ENCODE data around the gene CYP1A2.
"Not testable (repeated sequence)": the region's sequence is repeated elsewhere in the genome, so short reads cannot be mapped to it uniquely, and the experiment has no call there.

The CYP1A2 gene, protein sequence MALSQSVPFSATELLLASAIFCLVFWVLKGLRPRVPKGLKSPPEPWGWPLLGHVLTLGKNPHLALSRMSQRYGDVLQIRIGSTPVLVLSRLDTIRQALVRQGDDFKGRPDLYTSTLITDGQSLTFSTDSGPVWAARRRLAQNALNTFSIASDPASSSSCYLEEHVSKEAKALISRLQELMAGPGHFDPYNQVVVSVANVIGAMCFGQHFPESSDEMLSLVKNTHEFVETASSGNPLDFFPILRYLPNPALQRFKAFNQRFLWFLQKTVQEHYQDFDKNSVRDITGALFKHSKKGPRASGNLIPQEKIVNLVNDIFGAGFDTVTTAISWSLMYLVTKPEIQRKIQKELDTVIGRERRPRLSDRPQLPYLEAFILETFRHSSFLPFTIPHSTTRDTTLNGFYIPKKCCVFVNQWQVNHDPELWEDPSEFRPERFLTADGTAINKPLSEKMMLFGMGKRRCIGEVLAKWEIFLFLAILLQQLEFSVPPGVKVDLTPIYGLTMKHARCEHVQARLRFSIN

DNA sequence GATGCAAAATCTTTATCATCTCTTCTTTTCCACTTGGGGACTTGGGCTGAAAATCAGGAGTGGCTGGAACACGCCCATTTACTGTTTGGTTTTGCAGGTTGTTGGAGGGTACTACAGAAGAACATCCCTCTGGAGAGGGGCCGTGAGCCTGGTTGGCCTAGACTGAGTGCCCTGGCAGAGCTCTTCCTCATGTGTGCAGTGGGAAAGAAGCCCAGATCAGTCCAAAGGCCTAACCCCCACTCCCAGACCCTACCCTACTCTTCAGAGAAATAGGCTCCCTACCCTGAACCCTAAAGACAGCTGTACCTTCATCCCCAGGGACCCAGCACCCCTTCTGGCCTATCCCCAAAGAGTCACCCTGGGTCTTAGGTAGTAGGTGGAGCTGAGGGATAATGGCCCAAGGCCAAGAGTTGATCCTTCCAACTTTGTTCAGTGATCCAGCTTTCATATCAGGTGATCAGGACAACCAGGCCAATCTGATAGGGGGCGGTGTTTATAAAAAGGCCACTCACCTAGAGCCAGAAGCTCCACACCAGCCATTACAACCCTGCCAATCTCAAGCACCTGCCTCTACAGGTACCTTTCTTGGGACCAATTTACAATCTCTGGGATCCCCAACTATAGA lies at the start of gene CYP1A2:
Gene CYP1A2 (plus strand): TSS at position 524 of the 625 bp plus-strand sequence. CDS start 894 bp downstream, outside the sequence.
- no peak for DNase-seq (ENCODE audit: low read depth in 2 of 2)

GRCh38 chr15:74709011-74709410 lies 39.6 kb upstream of the CYP1A2 start:
- DNase-seq (ENCODE audit: low read depth in 2 of 2), result no peak

DNA sequence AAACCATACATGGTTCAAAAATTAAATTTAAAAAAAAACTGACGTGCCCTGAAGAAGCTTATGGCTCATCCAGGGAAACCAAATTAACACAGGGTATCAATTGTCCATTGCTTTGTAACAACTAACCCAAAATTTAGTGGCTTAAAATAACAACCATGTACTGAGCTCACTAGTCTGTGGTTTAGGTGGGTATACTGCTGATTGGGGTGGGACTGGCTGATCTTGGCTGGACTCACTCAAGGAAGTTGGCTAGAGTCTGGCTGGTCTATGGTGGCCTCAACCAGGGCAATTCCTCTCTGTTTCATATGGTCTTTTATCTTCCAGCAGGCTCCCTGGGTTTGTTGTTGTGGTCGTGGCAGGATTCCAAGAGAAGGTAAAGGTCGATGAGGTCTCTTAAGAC lies 38.8 kb upstream of the CYP1A2 start:
- no peak for DNase-seq (ENCODE audit: low read depth in 2 of 2)

DNA sequence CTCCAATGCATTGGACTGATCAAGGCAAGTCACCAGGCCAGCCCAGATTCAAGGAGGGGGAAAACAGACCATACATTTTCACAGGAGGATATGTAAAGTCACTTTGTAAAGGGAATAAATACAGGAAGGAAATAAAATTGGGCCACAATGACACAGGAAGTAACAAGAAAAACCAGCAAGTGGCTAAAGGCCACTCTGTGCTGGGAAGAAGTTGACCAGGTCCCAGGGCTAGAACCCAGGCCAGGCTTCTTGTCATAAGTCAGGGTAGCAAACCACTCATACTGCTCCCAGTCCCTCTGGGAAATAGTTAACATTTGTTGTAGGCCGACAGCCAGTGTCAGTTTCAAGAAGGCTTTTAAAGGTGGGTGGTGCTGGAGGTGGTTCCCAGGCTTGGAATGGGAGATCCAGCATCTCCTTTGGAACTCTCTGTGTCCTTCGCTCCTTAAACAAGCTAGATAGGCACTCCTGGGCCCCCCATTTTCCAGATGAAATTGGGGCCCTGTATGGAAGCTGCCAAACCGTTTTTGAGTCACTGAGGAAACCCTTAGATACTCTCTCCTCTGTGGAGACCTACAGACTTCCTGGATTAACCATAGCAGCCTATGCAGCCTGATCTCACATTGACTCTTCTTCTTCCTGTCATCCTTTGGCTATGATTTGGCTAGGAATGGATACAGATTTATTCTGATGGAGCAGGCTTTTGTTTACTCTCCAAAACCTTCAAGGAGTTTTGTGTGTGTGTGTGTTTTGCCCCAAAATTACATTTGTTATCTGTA lies 38.1 kb upstream of the CYP1A2 start:
- DNase-seq (ENCODE audit: low read depth in 2 of 2), result no peak

DNA sequence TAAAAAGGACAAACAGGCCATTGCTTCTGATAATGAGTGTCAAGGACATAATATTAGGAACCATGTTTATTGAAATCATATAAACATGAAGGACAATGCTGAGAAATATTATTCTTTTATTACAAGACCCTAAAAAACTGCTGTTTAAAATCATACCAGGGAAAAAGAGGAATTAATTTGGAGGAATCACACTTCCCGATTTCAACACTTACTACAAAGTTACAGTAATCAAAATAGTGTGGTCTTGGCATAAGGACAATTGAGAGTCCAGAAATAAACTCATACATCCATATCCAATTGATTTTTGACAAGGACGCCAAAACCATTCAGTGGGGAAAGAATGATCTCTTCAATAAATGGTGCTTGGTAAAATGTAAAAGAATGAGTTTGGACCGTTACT lies 36.3 kb upstream of the CYP1A2 start:
- no peak for DNase-seq (ENCODE audit: low read depth in 2 of 2)

DNA sequence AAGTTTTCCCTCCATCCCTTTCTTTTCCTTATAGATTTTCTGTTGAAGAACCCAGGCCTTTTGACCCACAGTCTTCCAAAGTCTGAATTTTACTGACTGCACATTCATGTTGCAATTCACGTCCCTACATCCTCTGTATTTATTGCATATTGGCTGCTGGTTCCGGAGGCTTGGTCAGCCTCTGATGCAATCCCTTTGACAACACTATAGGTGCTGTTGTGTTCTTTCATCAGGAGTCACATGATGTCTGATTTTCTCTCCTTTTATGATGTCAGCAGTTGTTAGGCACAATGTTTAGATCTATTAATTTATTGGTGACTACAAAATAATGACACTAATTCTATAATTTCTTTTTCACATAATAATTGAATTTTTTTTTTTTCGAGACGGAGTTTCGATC lies 32.0 kb upstream of the CYP1A2 start:
- no peak for DNase-seq (ENCODE audit: low read depth in 2 of 2)

GRCh38 chr15:74722591-74722990 lies 26.1 kb upstream of the CYP1A2 start:
- no peak for DNase-seq (ENCODE audit: low read depth in 2 of 2)

- no peak for DNase-seq (ENCODE audit: low read depth in 2 of 2)
Observed at GRCh38 chr15:74723187-74723586, 25.5 kb upstream of the CYP1A2 start.

GRCh38 chr15:74723754-74724334 lies 24.8 kb upstream of the CYP1A2 start:
- DNase-seq (ENCODE audit: low read depth in 2 of 2), result no peak

- DNase-seq (ENCODE audit: low read depth in 2 of 2), result no peak
Observed at GRCh38 chr15:74724570-74725224, 23.9 kb upstream of the CYP1A2 start.

- no peak for DNase-seq (ENCODE audit: low read depth in 2 of 2)
Observed at GRCh38 chr15:74725225-74725774, 23.3 kb upstream of the CYP1A2 start, which contains the start of gene CYP1A1. Gene CYP1A1 (minus strand): TSS chr15:74725528. CDS start chr15:74723097, 2,431 bp downstream.

GRCh38 chr15:74725845-74726773 lies 22.5 kb upstream of the CYP1A2 start:
- peak in 1 of 2 donors; percentile 5 for DNase-seq (ENCODE audit: low read depth in 2 of 2)

DNA sequence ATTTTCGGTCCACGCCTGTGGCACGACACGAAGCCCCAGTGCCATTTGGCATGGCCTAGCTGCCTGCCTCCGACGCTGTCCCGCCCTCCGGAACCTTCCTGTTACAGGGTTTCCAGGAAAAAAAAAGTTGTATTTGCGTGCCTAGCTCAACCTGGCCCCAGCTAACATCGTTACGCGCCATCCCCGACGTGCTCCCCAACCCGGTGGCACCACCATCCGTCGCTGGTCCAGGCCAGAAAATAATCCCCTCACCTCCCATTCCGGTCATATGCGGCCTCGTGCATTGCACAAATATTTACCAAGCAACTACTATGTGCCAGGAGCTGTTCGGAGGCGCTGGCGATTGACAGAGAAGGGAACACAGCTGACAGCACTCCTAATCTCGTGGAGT lies 21.9 kb upstream of the CYP1A2 start:
- no peak for DNase-seq (ENCODE audit: low read depth in 2 of 2)

- DNase-seq (ENCODE audit: low read depth in 2 of 2), result no peak
Observed at GRCh38 chr15:74727727-74728126, 20.9 kb upstream of the CYP1A2 start.

- DNase-seq (ENCODE audit: low read depth in 2 of 2), result not testable (repeated sequence)
Observed at GRCh38 chr15:74728699-74729098, 19.9 kb upstream of the CYP1A2 start.

- not testable (repeated sequence) for DNase-seq (ENCODE audit: low read depth in 2 of 2)
Observed at GRCh38 chr15:74729372-74729771, 19.3 kb upstream of the CYP1A2 start.

GRCh38 chr15:74730619-74731316 lies 17.9 kb upstream of the CYP1A2 start:
- DNase-seq (ENCODE audit: low read depth in 2 of 2), result no peak

GRCh38 chr15:74732846-74733245 lies 15.8 kb upstream of the CYP1A2 start:
- DNase-seq (ENCODE audit: low read depth in 2 of 2), result no peak

- no peak for DNase-seq (ENCODE audit: low read depth in 2 of 2)
Observed at GRCh38 chr15:74733269-74733668, 15.4 kb upstream of the CYP1A2 start.
